ENCODE data around the gene LRRC37A.
"Not testable (repeated sequence)": the region's sequence is repeated elsewhere in the genome, so short reads cannot be mapped to it uniquely, and the experiment has no call there.

Gene LRRC37A

DNA sequence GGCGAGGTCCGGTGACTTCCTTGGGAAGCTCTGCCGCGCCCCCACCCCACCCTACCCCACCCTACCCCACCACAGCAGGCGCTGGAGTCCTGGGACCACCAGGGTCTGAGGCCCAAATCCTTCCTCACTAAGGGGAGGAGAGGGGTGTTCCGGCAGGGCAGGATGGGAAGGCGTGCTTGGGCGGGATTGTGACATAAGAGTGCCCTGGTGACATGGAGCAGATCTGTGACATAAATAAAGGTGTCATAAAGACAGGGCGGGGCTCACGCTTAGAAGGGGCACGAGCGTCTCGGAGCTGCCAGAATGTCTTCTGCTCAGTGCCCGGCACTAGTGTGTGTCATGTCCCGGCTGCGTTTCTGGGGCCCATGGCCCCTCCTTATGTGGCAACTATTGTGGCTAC, at the start of gene LRRC37A:
LRRC37A (plus strand) TSS at position 301 of the 400 bp plus-strand sequence; CDS start at position 304, 3 bp downstream.
- H3K4me3 ChIP-seq (ENCODE audit: low read depth, low read length, poor library complexity, severe bottlenecking); H3K79me2 ChIP-seq (ENCODE audit: insufficient read depth, low read length); H3K27me3 ChIP-seq (ENCODE audit: insufficient read depth, low read length); H3K9me3 ChIP-seq (ENCODE audit: low read length); H3K9ac ChIP-seq (ENCODE audit: low read length); H3F3A ChIP-seq (ENCODE audit: insufficient read depth, low read length); H3K27ac ChIP-seq (ENCODE audit: low read depth, low read length, poor library complexity, severe bottlenecking); H3K9me2 ChIP-seq (ENCODE audit: low read depth, low read length); H2AFZ ChIP-seq (ENCODE audit: low read length); H3K36me3 ChIP-seq (ENCODE audit: insufficient read depth, low read length); H3K4me2 ChIP-seq (ENCODE audit: low read length); H4K20me1 ChIP-seq (ENCODE audit: insufficient read depth, low read length): not testable (repeated sequence)
- peaks cover 14% of the 10 kb centered on the region for H3K4me1 ChIP-seq (ENCODE audit: insufficient read depth, low read length, severe bottlenecking)

DNA sequence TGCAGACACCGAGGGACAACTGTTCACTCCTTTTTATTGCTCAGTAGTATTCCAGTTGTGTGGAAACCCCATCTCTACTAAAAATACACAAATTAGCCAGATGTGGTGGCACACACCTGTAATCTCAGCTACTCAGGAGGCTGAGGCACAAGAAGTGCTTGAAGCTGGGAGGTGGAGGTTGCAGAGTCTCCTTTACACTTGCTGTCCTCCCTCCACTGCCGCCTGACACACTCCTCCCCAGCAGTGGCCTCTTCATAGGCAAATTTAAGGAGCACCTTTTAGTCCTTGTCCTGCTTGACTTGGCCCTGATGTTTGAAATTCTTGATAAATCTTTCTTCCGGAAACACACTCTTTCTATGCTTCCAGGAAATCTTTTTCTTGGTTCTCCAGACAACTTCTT, 45.8 kb upstream of the LRRC37A start:
- not testable (repeated sequence) for H2AFZ ChIP-seq (ENCODE audit: low read length); H3F3A ChIP-seq (ENCODE audit: insufficient read depth, low read length); H3K9me3 ChIP-seq (ENCODE audit: low read length)

DNA sequence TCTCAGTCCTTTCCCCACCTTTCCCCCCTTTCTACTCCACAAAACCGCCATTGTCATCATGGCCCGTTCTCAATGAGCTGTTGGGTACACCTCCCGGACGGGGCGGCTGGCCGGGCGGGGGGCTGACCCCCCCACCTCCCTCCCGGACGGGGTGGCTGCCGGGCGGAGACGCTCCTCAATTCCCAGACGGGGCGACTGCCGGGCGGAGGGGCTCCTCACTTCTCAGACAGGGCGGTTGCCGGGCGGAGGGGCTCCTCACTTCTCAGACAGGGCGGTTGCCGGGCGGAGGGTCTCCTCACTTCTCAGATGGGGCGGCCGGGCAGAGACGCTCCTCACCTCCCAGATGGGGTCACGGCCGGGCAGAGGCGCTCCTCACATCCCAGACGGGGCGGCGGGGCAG, 42.1 kb upstream of the LRRC37A start:
- not testable (repeated sequence) for H3K36me3 ChIP-seq (ENCODE audit: insufficient read depth, low read length); H2AFZ ChIP-seq (ENCODE audit: low read length); H3K4me1 ChIP-seq (ENCODE audit: insufficient read depth, low read length, severe bottlenecking); H4K20me1 ChIP-seq (ENCODE audit: insufficient read depth, low read length); H3K79me2 ChIP-seq (ENCODE audit: insufficient read depth, low read length); H3K27me3 ChIP-seq (ENCODE audit: insufficient read depth, low read length); H3K4me2 ChIP-seq (ENCODE audit: low read length); H3K27ac ChIP-seq (ENCODE audit: low read depth, low read length, poor library complexity, severe bottlenecking); H3F3A ChIP-seq (ENCODE audit: insufficient read depth, low read length); H3K9ac ChIP-seq (ENCODE audit: low read length); H3K4me3 ChIP-seq (ENCODE audit: low read depth, low read length, poor library complexity, severe bottlenecking); H3K9me3 ChIP-seq (ENCODE audit: low read length); H3K9me2 ChIP-seq (ENCODE audit: low read depth, low read length)

More for the DNA sequence above, 45.8 kb upstream of the LRRC37A start:
- H3K9ac ChIP-seq (ENCODE audit: low read length); H3K36me3 ChIP-seq (ENCODE audit: insufficient read depth, low read length); H3K4me3 ChIP-seq (ENCODE audit: low read depth, low read length, poor library complexity, severe bottlenecking); H3K4me1 ChIP-seq (ENCODE audit: insufficient read depth, low read length, severe bottlenecking); H3K27ac ChIP-seq (ENCODE audit: low read depth, low read length, poor library complexity, severe bottlenecking); H3K79me2 ChIP-seq (ENCODE audit: insufficient read depth, low read length); H4K20me1 ChIP-seq (ENCODE audit: insufficient read depth, low read length); H3K4me2 ChIP-seq (ENCODE audit: low read length); H3K27me3 ChIP-seq (ENCODE audit: insufficient read depth, low read length); H3K9me2 ChIP-seq (ENCODE audit: low read depth, low read length): not testable (repeated sequence)

DNA sequence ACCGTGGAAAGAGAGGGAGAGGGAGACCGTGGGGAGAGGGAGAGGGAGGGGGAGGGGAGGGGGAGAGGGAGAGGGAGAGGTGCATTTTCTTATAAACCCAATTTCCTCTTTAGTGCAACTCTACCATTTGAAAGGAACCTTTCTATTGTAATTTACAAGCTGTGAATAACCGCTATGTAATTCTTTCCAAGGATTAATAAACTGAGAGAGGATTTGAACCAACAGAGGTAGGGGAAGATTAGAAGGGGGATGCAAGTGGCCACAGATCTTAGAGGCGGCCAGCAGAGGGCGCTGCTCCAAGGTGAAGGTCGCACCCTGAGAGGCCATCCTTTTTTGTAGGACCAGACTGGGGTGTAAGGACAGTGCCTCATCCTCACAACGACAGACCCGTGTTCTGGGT, 41.2 kb upstream of the LRRC37A start:
- not testable (repeated sequence) for H3K27me3 ChIP-seq (ENCODE audit: insufficient read depth, low read length); H3K36me3 ChIP-seq (ENCODE audit: insufficient read depth, low read length); H3K9me2 ChIP-seq (ENCODE audit: low read depth, low read length); H3K27ac ChIP-seq (ENCODE audit: low read depth, low read length, poor library complexity, severe bottlenecking); H3K4me3 ChIP-seq (ENCODE audit: low read depth, low read length, poor library complexity, severe bottlenecking); H3F3A ChIP-seq (ENCODE audit: insufficient read depth, low read length); H4K20me1 ChIP-seq (ENCODE audit: insufficient read depth, low read length); H2AFZ ChIP-seq (ENCODE audit: low read length); H3K4me2 ChIP-seq (ENCODE audit: low read length); H3K9ac ChIP-seq (ENCODE audit: low read length); H3K4me1 ChIP-seq (ENCODE audit: insufficient read depth, low read length, severe bottlenecking); H3K79me2 ChIP-seq (ENCODE audit: insufficient read depth, low read length); H3K9me3 ChIP-seq (ENCODE audit: low read length)
- TF ChIP-seq, protein P1, sequence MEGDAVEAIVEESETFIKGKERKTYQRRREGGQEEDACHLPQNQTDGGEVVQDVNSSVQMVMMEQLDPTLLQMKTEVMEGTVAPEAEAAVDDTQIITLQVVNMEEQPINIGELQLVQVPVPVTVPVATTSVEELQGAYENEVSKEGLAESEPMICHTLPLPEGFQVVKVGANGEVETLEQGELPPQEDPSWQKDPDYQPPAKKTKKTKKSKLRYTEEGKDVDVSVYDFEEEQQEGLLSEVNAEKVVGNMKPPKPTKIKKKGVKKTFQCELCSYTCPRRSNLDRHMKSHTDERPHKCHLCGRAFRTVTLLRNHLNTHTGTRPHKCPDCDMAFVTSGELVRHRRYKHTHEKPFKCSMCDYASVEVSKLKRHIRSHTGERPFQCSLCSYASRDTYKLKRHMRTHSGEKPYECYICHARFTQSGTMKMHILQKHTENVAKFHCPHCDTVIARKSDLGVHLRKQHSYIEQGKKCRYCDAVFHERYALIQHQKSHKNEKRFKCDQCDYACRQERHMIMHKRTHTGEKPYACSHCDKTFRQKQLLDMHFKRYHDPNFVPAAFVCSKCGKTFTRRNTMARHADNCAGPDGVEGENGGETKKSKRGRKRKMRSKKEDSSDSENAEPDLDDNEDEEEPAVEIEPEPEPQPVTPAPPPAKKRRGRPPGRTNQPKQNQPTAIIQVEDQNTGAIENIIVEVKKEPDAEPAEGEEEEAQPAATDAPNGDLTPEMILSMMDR (IDR thresholded peaks at IDR 0.05; ENCODE audit: low read length) = peak; percentile 47; the same call in 1 of the 2 replicates

DNA sequence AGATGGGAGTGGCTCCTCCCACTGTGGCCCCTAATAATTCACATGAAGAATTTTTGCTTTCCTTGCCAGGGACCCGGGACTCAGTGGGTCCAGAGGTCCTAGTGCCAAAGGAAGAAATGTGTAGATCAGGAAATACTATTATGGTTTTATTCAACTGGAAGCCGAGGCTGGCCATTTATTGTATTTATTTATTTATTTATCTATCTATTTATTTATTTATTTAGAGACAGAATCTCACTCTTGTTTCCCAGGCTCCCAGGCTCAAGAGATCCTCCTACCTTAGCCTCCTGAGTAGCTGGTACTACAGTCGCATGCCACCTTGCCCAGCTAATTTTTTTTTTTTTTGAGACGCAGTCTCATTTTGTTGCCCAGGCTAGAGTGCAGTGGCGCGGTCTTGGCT, 40.7 kb upstream of the LRRC37A start:
- H3K4me2 ChIP-seq (ENCODE audit: low read length); H3K27me3 ChIP-seq (ENCODE audit: insufficient read depth, low read length); H3F3A ChIP-seq (ENCODE audit: insufficient read depth, low read length); H3K79me2 ChIP-seq (ENCODE audit: insufficient read depth, low read length); H3K36me3 ChIP-seq (ENCODE audit: insufficient read depth, low read length); H3K27ac ChIP-seq (ENCODE audit: low read depth, low read length, poor library complexity, severe bottlenecking); H4K20me1 ChIP-seq (ENCODE audit: insufficient read depth, low read length); H2AFZ ChIP-seq (ENCODE audit: low read length); H3K9me3 ChIP-seq (ENCODE audit: low read length); H3K4me1 ChIP-seq (ENCODE audit: insufficient read depth, low read length, severe bottlenecking); H3K4me3 ChIP-seq (ENCODE audit: low read depth, low read length, poor library complexity, severe bottlenecking); H3K9ac ChIP-seq (ENCODE audit: low read length); H3K9me2 ChIP-seq (ENCODE audit: low read depth, low read length): not testable (repeated sequence)

DNA sequence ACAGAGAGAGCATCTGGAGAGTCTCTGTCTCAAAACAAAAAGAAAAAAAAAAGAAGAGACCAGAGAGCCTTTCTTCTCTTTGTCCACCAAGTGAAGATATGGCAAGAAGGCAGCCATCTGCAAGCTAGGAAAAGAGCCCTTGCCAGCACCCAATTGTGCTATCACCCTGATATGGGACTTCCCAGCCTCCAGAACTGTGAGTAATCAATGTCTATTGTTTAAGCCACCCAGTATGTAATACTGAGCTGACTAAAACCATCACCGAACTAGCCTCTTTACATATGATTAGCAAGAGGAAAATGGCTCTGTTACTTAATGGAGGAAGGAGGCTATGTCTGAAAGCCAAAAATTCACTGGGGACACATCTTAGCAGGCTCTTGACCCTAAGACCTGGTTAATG, 38.6 kb upstream of the LRRC37A start:
- not testable (repeated sequence) for H3K4me2 ChIP-seq (ENCODE audit: low read length); H3K9me2 ChIP-seq (ENCODE audit: low read depth, low read length); H3K9me3 ChIP-seq (ENCODE audit: low read length); H2AFZ ChIP-seq (ENCODE audit: low read length); H3K9ac ChIP-seq (ENCODE audit: low read length); H3K36me3 ChIP-seq (ENCODE audit: insufficient read depth, low read length); H4K20me1 ChIP-seq (ENCODE audit: insufficient read depth, low read length); H3K4me1 ChIP-seq (ENCODE audit: insufficient read depth, low read length, severe bottlenecking); H3K27me3 ChIP-seq (ENCODE audit: insufficient read depth, low read length); H3K4me3 ChIP-seq (ENCODE audit: low read depth, low read length, poor library complexity, severe bottlenecking); H3K27ac ChIP-seq (ENCODE audit: low read depth, low read length, poor library complexity, severe bottlenecking); H3F3A ChIP-seq (ENCODE audit: insufficient read depth, low read length); H3K79me2 ChIP-seq (ENCODE audit: insufficient read depth, low read length)

DNA sequence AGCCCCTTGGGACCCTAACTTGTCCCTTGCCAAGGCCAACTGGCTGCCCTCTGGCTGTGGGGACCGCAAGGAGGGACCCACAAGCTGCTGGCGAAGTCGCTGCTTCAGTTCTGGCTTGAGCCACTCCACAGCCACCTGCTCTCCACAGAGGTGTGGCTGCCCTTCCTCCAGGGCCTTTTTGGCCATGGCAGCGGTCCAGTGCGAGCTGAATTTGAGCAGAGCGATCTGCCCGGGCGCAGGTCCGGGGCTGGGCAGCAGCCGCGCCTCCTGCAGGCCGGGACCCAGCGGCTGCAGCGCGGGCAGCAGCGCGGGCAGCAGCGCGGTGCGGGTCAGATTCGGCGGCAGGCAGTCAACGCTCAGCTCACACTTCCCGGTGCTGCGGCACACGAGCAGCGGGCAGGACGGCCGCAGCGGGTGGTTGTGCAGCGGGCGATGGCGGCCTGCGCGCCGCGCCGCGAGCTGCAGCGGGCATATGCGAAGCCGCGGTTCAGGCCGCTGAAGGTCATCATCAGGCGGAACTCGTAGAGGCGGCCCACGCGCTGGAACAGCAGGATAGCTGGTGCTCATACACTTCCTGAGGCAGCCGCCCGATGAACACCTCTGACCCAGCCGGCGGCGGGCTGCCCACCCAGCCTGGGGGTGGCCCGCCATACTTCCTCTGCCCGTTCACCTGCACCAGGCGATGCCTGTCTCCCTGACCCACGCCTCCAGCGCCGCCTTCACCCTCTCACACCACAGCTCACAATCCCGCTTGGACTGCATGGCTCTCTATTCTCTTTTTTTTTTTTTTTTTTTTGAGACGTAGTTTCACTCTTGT, 34.9 kb upstream of the LRRC37A start:
- not testable (repeated sequence) for H2AFZ ChIP-seq (ENCODE audit: low read length); H3K36me3 ChIP-seq (ENCODE audit: insufficient read depth, low read length); H3K27me3 ChIP-seq (ENCODE audit: insufficient read depth, low read length); H3K4me1 ChIP-seq (ENCODE audit: insufficient read depth, low read length, severe bottlenecking); H3F3A ChIP-seq (ENCODE audit: insufficient read depth, low read length); H4K20me1 ChIP-seq (ENCODE audit: insufficient read depth, low read length); H3K79me2 ChIP-seq (ENCODE audit: insufficient read depth, low read length); H3K9me2 ChIP-seq (ENCODE audit: low read depth, low read length); H3K9me3 ChIP-seq (ENCODE audit: low read length); H3K27ac ChIP-seq (ENCODE audit: low read depth, low read length, poor library complexity, severe bottlenecking); H3K9ac ChIP-seq (ENCODE audit: low read length)
- Histone ChIP-seq H3K4me2 (ENCODE audit: low read length) (peak overlapping the region; percentile 65), H3K4me3 (ENCODE audit: low read depth, low read length, poor library complexity, severe bottlenecking) (peak overlapping the region; percentile 52)
